ENCODE results near the gene SMIM9.

SMIM9 gene

GRCh38 chrX:154815274-154815818 lies 19.1 kb downstream of the SMIM9 start:
- no peak for DNase-seq (ENCODE audit: low read depth in 2 of 2)

- no peak for DNase-seq (ENCODE audit: low read depth in 2 of 2)
These were observed 20.7 kb downstream of the SMIM9 start for GRCh38 chrX:154813801-154814200.

GRCh38 chrX:154812341-154813101 lies 21.9 kb downstream of the SMIM9 start:
- no peak for DNase-seq (ENCODE audit: low read depth in 2 of 2)

GRCh38 chrX:154809939-154810665 lies 24.4 kb downstream of the SMIM9 start:
- no peak for DNase-seq (ENCODE audit: low read depth in 2 of 2)

GRCh38 chrX:154806837-154807501 lies 27.5 kb downstream of the SMIM9 start:
- DNase-seq (ENCODE audit: low read depth in 2 of 2), result no peak

GRCh38 chrX:154805696-154806091 lies 28.8 kb downstream of the SMIM9 start:
- no peak for DNase-seq (ENCODE audit: low read depth in 2 of 2)

- peak; percentile 53 to 58 for DNase-seq (ENCODE audit: low read depth in 2 of 2)
These were observed 29.3 kb downstream of the SMIM9 start, which contains the start of gene MPP1 for GRCh38 chrX:154804957-154805695. TSS of gene MPP1 (minus strand) at chrX:154805485. CDS start at chrX:154805373, 112 bp downstream.

GRCh38 chrX:154804261-154804956 lies 30.1 kb downstream of the SMIM9 start:
- no peak for DNase-seq (ENCODE audit: low read depth in 2 of 2)

- DNase-seq (ENCODE audit: low read depth in 2 of 2), result no peak
These were observed 31.5 kb downstream of the SMIM9 start for GRCh38 chrX:154802947-154803346.

- no peak for DNase-seq (ENCODE audit: low read depth in 2 of 2)
These were observed 33.8 kb downstream of the SMIM9 start for GRCh38 chrX:154800478-154801210.

- no peak for DNase-seq (ENCODE audit: low read depth in 2 of 2)
These were observed 34.7 kb downstream of the SMIM9 start for GRCh38 chrX:154799556-154800348.

- no peak for DNase-seq (ENCODE audit: low read depth in 2 of 2)
These were observed 37.5 kb downstream of the SMIM9 start for GRCh38 chrX:154797006-154797405.

- DNase-seq (ENCODE audit: low read depth in 2 of 2), result no peak
These were observed 39.4 kb downstream of the SMIM9 start for GRCh38 chrX:154795016-154795415.

GRCh38 chrX:154793084-154793795 lies 41.2 kb downstream of the SMIM9 start:
- DNase-seq (ENCODE audit: low read depth in 2 of 2), result no peak

- no peak for DNase-seq (ENCODE audit: low read depth in 2 of 2)
These were observed 42.5 kb downstream of the SMIM9 start for GRCh38 chrX:154791939-154792338.

GRCh38 chrX:154791467-154791866 lies 43.0 kb downstream of the SMIM9 start:
- no peak for DNase-seq (ENCODE audit: low read depth in 2 of 2)

- DNase-seq (ENCODE audit: low read depth in 2 of 2), result no peak
These were observed 48.7 kb downstream of the SMIM9 start for GRCh38 chrX:154785716-154786115.

GRCh38 chrX:154784149-154784995 lies 50.1 kb downstream of the SMIM9 start:
- no peak for DNase-seq (ENCODE audit: low read depth in 2 of 2)

All from stimulated activated CD4-positive, alpha-beta T cell treated with anti-CD3 and anti-CD28 coated beads, Interleukin-4, amount 100 ng/mL, for 48 hours (primary cell).